GM18498 (cell line): ENCODE measurements around the gene KCNJ2.

Experiments used
- ATAC-seq: cut with Tn5 transposase; IDR thresholded peaks from one replicate; pipeline ENCODE4 v1.9.1; 2021; ENCODE audit warnings: mild to moderate bottlenecking, moderate library complexity; ENCODE audit not compliant: unreplicated experiment

The KCNJ2 gene

DNA sequence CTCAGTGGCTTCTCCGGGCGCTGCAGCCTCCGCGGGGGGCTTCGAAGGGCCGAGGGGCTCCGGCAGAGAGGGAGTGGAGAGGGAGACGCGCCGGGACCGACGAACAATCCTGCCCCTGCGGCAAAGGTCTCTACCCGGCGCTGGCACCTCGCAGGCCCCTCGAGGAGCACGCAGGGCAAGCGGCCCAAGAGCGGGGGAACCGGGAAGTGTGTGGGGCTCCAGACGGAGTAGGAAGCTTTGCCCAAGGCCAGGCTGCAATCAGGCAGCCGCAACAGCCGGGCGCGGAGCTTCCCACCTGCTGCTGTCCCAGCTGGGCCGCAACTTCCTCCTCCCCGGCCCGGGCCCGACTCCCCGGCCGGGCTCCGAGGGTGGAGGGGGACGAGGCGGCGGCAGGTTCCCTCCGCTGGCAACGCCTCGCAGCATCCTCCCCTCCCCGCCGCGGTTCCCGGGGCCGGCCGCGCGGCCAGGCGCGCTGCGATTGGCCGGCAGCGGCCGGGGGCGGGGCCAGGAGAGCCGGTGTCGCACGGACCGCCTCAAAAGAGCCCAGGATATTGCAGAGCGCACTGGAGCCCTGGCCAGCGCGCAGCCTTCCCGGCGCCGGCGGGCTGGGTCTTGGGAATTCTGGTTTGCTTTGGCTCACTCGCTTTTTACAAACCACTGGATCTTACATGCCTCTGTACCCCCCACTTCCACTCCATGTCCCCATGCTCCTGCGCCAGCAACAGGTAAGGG lies at the start of gene KCNJ2:
KCNJ2 (plus strand) TSS at position 556 of the 732 bp plus-strand sequence. CDS start 5,508 bp downstream, outside the sequence.
- peak; percentile 98 for ATAC-seq

DNA sequence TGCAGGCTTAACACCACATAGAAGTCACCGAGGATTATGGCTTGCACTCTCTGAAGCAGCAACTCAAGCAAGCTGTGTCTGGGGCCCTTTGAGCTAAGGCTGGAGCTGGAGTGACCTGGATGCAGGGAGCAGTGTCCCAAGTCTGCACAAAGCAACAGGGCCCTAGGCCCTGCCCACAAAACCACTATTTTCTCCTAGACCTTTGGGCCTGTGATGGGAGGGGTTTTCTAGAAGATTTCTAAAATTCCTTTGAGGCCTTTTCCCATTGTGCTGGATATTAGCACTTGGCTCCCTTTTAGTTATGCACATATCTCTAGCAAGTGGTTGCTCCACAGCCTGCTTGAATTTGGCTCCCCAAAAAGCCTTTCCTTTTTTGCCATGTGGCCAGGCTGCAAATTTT lies 49.8 kb upstream of the KCNJ2 start:
- ATAC-seq = no peak

DNA sequence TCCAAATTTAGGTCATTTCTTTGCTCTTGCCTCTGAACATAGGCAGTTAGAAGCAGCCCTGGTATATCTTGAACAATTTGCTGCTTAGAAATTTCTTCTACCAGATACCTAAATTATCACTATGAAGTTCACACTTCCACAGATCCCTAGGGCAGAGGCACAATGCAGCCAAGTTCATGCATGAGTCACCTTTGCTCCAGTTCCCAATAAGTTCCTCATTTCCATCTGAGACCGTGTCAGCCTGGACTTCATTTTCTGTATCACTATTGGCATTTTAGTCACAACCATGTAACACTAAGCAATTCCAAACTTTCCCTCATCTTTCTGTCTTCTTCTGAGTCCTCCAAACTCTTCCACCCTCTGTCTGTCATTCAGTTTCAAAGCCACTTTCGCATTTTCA lies 49.3 kb upstream of the KCNJ2 start:
- no peak for ATAC-seq

GRCh38 chr17:70120425-70120824 lies 48.9 kb upstream of the KCNJ2 start:
- peak; percentile 56 for ATAC-seq

GRCh38 chr17:70121126-70121525 lies 48.2 kb upstream of the KCNJ2 start:
- ATAC-seq = no peak

DNA sequence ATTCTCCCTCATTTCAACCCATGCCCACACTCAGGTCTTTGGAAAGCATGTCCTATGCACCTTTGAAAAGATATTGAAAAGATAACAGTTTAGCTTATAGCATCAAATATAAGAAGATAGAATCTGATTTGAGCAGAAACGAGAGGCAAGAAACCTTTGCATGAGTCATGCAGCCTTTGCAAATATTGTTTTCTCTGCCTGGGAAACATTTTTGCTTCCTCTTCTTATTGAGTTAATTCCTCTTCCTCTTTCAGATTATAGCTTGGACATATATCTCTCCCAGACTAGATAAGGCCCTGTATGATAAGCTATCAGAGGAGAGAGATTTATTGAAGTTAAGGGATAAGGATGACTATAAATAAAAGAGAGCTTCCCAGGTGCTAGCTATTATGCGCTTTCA lies 46.1 kb upstream of the KCNJ2 start:
- no peak for ATAC-seq

DNA sequence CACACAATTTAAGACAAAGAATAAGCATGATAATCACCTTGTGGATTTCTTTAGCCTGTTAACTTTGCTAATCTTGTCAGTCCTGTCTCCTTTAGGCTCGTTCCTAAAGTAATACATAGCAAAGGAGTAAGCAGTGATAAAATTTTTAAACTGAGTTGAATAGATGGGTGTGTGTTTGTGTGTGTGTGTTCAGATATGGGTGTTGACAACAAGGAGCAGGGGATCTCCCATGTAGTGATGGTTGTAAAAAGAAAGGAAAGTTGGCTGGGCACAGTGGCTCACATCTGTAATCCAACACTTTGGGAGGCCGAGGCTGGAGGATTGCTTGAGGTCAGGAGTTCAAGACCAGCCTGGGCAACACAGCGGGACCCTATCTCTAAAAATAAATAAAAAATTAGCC lies 44.6 kb upstream of the KCNJ2 start:
- no peak for ATAC-seq

DNA sequence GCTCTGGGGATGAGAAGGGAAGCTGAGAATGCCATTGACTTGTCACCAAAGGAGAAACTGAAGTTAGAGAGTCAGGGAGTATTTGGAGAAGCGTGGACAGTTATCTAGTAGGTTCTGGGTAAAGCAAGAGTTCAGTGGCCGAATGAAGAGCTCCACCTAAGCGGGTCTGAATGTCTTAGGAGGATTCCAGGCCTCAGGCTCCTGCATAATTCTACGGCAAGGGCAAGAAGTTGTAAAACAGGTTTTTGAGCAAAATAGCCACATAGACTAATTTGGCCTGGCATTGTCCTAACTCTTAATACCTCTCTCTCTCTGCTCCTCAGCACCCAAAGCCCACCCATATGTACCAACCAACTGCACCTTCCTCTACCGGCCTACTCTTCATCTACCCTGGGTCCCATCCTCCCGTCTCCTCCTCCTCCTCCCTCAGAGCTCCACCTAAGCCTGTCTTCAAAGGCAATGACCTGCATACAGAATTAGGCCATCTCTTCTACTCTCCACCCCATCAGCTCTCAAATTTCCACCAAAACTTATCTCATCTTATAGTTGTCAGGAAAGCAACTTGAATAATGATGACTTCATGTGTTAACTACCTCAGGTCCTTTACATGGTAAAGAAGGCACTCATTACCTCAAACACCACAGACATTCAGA lies 42.0 kb upstream of the KCNJ2 start:
- no peak for ATAC-seq

DNA sequence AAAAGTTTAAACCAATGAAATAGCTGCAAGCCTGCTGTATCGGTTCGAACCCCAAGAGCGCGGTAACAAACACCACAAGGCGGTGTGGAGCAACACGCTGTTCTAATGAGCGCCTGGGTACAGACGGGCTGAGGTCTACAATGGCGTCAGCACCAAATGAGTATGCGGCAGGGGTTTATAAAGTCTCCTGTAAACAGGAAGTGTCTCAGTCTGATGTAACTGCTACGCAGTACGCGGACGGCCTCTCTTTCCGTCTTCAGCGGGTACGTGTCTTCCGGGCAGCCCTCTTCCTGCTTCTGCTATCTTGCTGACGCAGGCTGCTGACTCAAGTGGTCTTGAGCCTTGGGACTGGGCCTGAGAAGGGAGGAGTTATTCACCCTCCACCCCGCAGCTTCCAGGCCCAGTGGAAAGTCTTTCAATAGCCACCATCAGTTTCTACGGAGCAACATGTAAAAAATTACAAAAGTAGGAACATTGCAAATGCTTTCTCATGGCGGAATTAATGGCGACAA lies 40.5 kb upstream of the KCNJ2 start:
- no peak for ATAC-seq

GRCh38 chr17:70130289-70130688 lies 39.0 kb upstream of the KCNJ2 start:
- ATAC-seq = no peak

DNA sequence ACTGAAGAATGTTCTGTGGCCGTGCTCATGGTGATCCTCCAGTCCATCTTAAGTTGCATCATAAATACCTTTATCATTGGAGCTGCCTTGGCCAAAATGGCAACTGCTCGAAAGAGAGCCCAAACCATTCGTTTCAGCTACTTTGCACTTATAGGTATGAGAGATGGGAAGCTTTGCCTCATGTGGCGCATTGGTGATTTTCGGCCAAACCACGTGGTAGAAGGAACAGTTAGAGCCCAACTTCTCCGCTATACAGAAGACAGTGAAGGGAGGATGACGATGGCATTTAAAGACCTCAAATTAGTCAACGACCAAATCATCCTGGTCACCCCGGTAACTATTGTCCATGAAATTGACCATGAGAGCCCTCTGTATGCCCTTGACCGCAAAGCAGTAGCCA lies 36.8 kb upstream of the KCNJ2 start:
- no peak for ATAC-seq

GRCh38 chr17:70134042-70134441 lies 35.3 kb upstream of the KCNJ2 start:
- ATAC-seq = no peak

- ATAC-seq = no peak
Measured at GRCh38 chr17:70134777-70135176, 34.6 kb upstream of the KCNJ2 start.

DNA sequence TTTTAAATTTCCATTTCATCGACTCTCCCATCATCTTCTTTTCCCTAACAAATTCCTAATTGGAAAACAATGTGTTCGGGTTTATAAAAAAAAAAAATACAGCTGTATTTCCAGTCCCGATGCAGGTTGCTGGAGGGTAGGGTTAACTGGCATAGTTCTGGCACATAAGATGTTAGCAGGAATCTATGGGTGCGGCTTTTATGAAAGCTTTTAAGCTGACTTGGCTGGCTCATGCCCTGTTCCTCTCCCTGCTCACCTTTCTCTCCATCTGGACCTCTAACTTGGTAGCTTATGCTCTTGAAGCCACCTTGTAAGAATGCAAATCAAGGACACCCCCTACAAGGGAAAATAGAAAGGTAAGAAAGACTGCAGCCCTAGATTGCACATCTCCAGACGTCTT lies 33.2 kb upstream of the KCNJ2 start:
- ATAC-seq = no peak

GRCh38 chr17:70137451-70138230 lies 31.7 kb upstream of the KCNJ2 start:
- peak; percentile 99 for ATAC-seq

DNA sequence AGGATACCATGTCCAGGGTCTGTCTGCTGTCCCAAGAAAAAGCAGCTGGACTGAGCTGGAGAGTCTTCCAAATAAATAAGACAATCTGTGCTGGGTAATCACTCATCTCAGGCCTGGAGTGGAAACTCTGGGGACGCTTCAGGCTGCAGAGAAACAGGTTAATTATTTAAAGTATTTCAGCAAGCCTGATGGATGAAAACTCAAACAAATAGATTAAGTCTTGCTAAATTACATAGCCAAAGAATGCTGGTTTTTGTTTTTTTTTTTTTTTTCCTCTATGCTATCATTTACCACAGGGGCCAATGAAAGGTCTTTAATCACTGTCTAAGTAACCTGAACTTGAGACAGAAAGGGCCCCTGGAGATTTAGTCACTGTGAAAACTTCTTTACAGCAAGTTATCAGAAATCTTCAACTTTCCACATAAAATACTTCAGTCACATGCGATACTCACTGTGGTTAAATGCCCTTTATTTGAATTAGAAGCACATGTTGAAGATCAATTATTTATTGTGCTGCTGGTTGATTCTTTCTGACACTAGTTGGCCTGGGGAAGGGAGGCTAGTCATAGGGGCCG lies 31.0 kb upstream of the KCNJ2 start:
- no peak for ATAC-seq

DNA sequence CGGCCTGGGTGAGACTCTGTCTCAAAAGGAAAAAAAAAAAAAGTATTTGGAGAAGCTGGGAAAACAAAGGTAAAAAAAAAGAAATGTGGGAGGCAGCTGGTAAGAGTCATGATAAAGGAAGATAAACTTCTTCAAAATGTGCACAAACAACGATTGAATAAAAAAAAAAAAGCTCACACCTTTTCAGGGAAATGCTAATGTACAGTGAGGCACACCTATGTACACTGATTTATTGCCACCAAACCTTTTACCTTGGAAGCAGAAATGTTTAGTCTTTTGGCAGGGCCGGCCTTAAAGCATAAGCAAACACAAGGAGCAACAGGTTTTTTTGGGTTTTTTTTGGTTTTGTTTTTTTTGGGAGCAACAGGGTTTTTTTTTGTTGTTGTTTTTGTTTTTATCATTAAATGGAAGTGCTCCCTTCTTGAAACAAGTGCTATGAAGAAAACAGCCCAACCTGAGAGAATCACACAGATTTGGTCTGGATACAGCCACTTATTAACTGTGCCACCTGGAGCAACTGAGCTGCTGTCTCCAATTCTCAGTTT lies 29.8 kb upstream of the KCNJ2 start:
- ATAC-seq = no peak

GRCh38 chr17:70144260-70144846 lies 25.0 kb upstream of the KCNJ2 start:
- ATAC-seq = no peak

DNA sequence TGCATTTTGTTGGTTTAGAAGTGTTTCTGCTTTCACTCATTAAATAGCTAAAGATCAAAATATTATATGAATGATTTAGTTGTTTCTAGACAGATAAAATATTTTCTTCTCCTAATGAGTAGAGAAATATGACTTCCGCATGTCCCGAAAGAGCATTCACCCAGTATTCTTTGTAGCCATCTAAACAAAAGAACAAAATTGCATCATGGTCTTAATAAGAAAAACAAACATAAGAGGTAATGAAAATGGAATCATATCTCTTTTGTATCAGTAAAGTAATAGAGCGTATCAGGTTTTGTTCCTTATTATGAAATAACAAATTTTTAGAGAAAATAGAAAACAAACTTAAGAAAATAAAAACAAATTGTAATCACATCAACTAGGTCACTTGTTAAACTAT lies 16.1 kb upstream of the KCNJ2 start:
- no peak for ATAC-seq

GRCh38 chr17:70157151-70157550 lies 12.2 kb upstream of the KCNJ2 start:
- no peak for ATAC-seq

DNA sequence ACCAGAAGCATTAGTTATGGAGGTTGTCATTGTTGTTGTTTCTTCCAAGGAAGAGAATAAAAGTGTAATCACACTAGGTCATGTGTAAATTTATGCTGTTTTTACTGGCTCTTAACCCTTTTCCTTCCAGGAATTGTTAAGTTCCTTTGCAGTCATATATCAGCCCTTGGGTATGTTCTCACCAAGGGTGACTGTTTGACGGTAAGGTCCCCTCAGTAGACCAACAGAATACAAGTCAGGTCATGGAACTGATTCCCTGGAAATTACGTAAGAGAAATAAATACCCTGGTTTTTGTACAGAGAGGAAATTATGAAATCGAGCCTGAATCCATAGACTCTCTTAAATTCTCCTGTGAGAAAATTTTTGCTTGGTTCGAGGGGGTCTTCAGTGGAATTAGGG lies 11.2 kb upstream of the KCNJ2 start:
- ATAC-seq = no peak
